Midbrain (tissue), 1 donor: Measurements from ENCODE around the gene DLGAP1.
"Not testable (repeated sequence)": the region's sequence is repeated elsewhere in the genome, so short reads cannot be mapped to it uniquely, and the experiment has no call there.

ENCODE experiments used
- DNase-seq: peaks from one replicate; lab custom pipeline; 2025; lab: John Stamatoyannopoulos, UW

Gene DLGAP1

GRCh38 chr18:3495691-3496430, 959.2 kb downstream of the DLGAP1 start:
- no peak for DNase-seq

GRCh38 chr18:3494569-3494968, 960.5 kb downstream of the DLGAP1 start:
- DNase-seq, result no peak

- DNase-seq, result no peak
These were observed 960.9 kb downstream of the DLGAP1 start for GRCh38 chr18:3494245-3494526.

GRCh38 chr18:3493501-3494244, 961.4 kb downstream of the DLGAP1 start:
- DNase-seq, result no peak

- no peak for DNase-seq
These were observed 962.4 kb downstream of the DLGAP1 start for GRCh38 chr18:3492721-3493120.

GRCh38 chr18:3491981-3492555, 963.0 kb downstream of the DLGAP1 start:
- DNase-seq, result no peak

- DNase-seq, result no peak
These were observed 965.6 kb downstream of the DLGAP1 start for GRCh38 chr18:3489462-3489861.

GRCh38 chr18:3486512-3486911, 968.6 kb downstream of the DLGAP1 start:
- no peak for DNase-seq

- no peak for DNase-seq
These were observed 969.7 kb downstream of the DLGAP1 start for GRCh38 chr18:3485153-3486149.

GRCh38 chr18:3482258-3482657, 972.8 kb downstream of the DLGAP1 start:
- DNase-seq, result no peak

- DNase-seq, result no peak
These were observed 973.4 kb downstream of the DLGAP1 start for GRCh38 chr18:3481696-3482210.

- no peak for DNase-seq
These were observed 974.1 kb downstream of the DLGAP1 start for GRCh38 chr18:3480827-3481573.

GRCh38 chr18:3479978-3480509, 975.1 kb downstream of the DLGAP1 start:
- DNase-seq, result no peak

GRCh38 chr18:3478262-3478978, 976.7 kb downstream of the DLGAP1 start:
- no peak for DNase-seq

- DNase-seq, result no peak
These were observed 982.2 kb downstream of the DLGAP1 start for GRCh38 chr18:3472681-3473544.

- DNase-seq, result not testable (repeated sequence)
These were observed 983.0 kb downstream of the DLGAP1 start for GRCh38 chr18:3472121-3472520.

GRCh38 chr18:3471141-3471648, 983.9 kb downstream of the DLGAP1 start:
- DNase-seq, result no peak

- DNase-seq, result no peak
These were observed 986.3 kb downstream of the DLGAP1 start for GRCh38 chr18:3468833-3469232.
